Smooth muscle cell (in vitro differentiated cells): ENCODE data around the gene NFATC4. TPM values are rescaled to one million over a fixed set of nuclear protein-coding genes. Genes with fewer than 3 reads are reported as not detected.

Experiments
- DNase-seq: peaks from one replicate; lab custom pipeline; 2025; ENCODE audit not compliant: unreplicated experiment; lab: John Stamatoyannopoulos, UW
- H2AFZ ChIP-seq: fragments of 200-600 bp; sonication (generic); 2 replicates; pipeline ENCODE4 v1.6.0; 2016; ENCODE audit warnings: antibody characterized with exemption, low read depth, mild to moderate bottlenecking
- H3F3A ChIP-seq: fragments of 200-600 bp; sonication (generic); 2 replicates; pipeline ENCODE4 v1.6.0; 2017; ENCODE audit warnings: antibody characterized with exemption, low read depth
- H3K27ac ChIP-seq: fragments of 200-600 bp; sonication (generic); 2 replicates; pipeline ENCODE4 v1.5.1; 2016; ENCODE audit warnings: low read depth, mild to moderate bottlenecking
- H3K27me3 ChIP-seq: fragments of 200-600 bp; sonication (generic); 2 replicates; pipeline ENCODE4 v1.6.1; 2016; ENCODE audit warnings: low read depth, mild to moderate bottlenecking
- H3K36me3 ChIP-seq: fragments of 200-600 bp; sonication (generic); 2 replicates; pipeline ENCODE4 v1.5.1; 2016; ENCODE audit warnings: low read depth
- H3K4me1 ChIP-seq: fragments of 200-600 bp; sonication (generic); 2 replicates; pipeline ENCODE4 v1.5.1; 2016; ENCODE audit warnings: low read depth
- H3K4me2 ChIP-seq: fragments of 200-600 bp; sonication (generic); 2 replicates; pipeline ENCODE4 v1.6.0; 2016; ENCODE audit warnings: mild to moderate bottlenecking
- H3K4me3 ChIP-seq: fragments of 200-600 bp; sonication (generic); 2 replicates; pipeline ENCODE4 v1.5.1; 2016; ENCODE audit warnings: mild to moderate bottlenecking
- H3K79me2 ChIP-seq: fragments of 200-600 bp; sonication (generic); 2 replicates; pipeline ENCODE4 v1.6.0; 2016; ENCODE audit warnings: low read depth, mild to moderate bottlenecking
- H3K9ac ChIP-seq: fragments of 200-600 bp; sonication (generic); 2 replicates; pipeline ENCODE4 v1.6.0; 2016; ENCODE audit warnings: low read depth
- H3K9me3 ChIP-seq: fragments of 200-600 bp; sonication (generic); replicated peaks from 2 replicates; pipeline ENCODE4 v1.5.1; 2016; ENCODE audit warnings: low read depth
- H4K20me1 ChIP-seq: fragments of 200-600 bp; sonication (generic); 2 replicates; pipeline ENCODE4 v1.6.0; 2016; ENCODE audit warnings: low read depth
- WGBS: methylation state at CpG from one replicate; pipeline ENCODE4 v1.1.7; 2016; ENCODE audit warnings: low lambda C conversion rate; 5-methylcytosine and 5-hydroxymethylcytosine counted together
- polyA plus RNA-seq: library from polyadenylated mRNA; unstranded; fragments of >200 nt; fragmentation: Nextera tagmentation; extraction: Ambion mirVana; gene quantifications from 2 replicates; pipeline ENCODE4 v1.2.1, GENCODE V29; 2016
- total RNA-seq: library from RNA; depleted of rRNA; stranded (reverse); fragments of >200 nt; gene quantifications from 2 replicates; pipeline ENCODE4 v1.2.3, GENCODE V29; 2014
- TF ChIP-seq, protein P1 (sequence below): fragments of 200-600 bp; sonication (generic); IDR thresholded peaks from 2 replicates; pipeline ENCODE4 v1.5.1; 2017; ENCODE audit warnings: borderline replicate concordance, mild to moderate bottlenecking, antibody characterized with exemption; ENCODE audit not compliant: insufficient read depth, poor library complexity, severe bottlenecking

The NFATC4 gene
- total and polyA plus RNA-seq, 2 experiments from 2014 or later = 44.6 to 84.7 TPM

DNA sequence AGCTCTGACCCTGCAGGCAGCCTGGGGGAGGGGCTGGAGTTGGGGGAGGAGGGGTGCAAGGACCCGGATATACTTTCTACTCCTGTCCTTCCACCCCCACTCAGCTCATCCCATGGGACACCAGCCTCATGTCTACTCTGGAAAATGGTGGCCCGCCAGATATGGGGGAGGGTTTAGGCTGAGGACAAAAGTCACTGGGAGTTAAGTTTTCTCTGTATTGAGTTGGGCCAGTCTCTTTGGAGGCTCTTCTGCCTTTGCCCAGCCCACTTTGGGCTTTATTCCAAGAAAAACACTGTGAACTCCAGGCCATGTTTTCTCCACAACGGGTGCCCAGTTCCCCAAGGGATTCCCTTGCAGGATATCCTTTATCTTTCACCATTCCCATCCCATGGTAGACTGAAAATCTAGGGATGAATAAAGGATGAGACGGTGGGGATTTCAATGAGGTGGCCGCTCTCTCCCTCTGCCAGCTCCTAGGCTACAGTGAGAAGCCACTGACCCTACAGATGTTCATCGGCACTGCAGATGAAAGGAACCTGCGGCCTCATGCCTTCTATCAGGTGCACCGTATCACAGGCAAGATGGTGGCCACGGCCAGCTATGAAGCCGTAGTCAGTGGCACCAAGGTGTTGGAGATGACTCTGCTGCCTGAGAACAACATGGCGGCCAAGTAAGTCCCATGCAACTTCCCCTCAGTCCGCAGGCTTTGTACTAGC, 4.9 kb downstream of the NFATC4 start:
- H3K79me2 ChIP-seq = peaks cover 4% of the 10 kb centered on the region
- no peak overlapping the region for H3K27ac ChIP-seq
- no peaks in the 10 kb centered on the region for H3K36me3 ChIP-seq

DNA sequence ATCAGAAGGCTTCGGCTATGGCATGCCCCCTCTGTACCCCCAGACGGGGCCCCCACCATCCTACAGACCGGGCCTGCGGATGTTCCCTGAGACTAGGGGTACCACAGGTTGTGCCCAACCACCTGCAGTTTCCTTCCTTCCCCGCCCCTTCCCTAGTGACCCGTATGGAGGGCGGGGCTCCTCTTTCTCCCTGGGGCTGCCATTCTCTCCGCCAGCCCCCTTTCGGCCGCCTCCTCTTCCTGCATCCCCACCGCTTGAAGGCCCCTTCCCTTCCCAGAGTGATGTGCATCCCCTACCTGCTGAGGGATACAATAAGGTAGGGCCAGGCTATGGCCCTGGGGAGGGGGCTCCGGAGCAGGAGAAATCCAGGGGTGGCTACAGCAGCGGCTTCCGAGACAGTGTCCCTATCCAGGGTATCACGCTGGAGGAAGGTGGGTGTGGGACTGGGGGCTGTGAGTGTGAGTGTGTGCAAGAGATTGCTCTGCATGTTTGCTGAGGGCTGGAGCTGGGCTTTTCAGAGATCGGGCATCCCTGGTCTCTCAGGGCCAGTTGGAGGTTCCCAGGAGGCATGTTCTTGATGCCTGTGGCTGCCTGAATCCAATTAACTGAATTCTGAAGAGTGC, 8.6 kb downstream of the NFATC4 start:
- Histone ChIP-seq H3K27me3 (no peaks in the 10 kb centered on the region), H2AFZ (no peak overlapping the region), H3K4me1 (no peaks in the 10 kb centered on the region), H3K36me3 (no peaks in the 10 kb centered on the region), H3K27ac (no peak overlapping the region), H3K4me2 (no peak overlapping the region), H3F3A (no peaks in the 10 kb centered on the region), H4K20me1 (peaks cover 24% of the 10 kb centered on the region), H3K4me3 (no peak overlapping the region), H3K79me2 (no peaks in the 10 kb centered on the region), H3K9me3 (no peaks in the 10 kb centered on the region), H3K9ac (no peak overlapping the region)
- 73% methylated on average over 15 of the region's 16 CpGs for WGBS
- no peak for DNase-seq
- TF ChIP-seq, protein P1, sequence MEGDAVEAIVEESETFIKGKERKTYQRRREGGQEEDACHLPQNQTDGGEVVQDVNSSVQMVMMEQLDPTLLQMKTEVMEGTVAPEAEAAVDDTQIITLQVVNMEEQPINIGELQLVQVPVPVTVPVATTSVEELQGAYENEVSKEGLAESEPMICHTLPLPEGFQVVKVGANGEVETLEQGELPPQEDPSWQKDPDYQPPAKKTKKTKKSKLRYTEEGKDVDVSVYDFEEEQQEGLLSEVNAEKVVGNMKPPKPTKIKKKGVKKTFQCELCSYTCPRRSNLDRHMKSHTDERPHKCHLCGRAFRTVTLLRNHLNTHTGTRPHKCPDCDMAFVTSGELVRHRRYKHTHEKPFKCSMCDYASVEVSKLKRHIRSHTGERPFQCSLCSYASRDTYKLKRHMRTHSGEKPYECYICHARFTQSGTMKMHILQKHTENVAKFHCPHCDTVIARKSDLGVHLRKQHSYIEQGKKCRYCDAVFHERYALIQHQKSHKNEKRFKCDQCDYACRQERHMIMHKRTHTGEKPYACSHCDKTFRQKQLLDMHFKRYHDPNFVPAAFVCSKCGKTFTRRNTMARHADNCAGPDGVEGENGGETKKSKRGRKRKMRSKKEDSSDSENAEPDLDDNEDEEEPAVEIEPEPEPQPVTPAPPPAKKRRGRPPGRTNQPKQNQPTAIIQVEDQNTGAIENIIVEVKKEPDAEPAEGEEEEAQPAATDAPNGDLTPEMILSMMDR = no peak

More for the DNA sequence above, 4.9 kb downstream of the NFATC4 start:
- H3K9me3 ChIP-seq = no peaks in the 10 kb centered on the region
- no peak overlapping the region for H3K9ac ChIP-seq
- H3K4me3 ChIP-seq = no peak overlapping the region
- H3K4me1 ChIP-seq = peaks cover 10% of the 10 kb centered on the region
- H3K4me2 ChIP-seq = no peak overlapping the region
- WGBS = 86% methylated on average over 12 of the region's 12 CpGs
- H2AFZ ChIP-seq = no peak overlapping the region
- no peaks in the 10 kb centered on the region for H3F3A ChIP-seq
- H4K20me1 ChIP-seq = peaks cover 45% of the 10 kb centered on the region
- H3K27me3 ChIP-seq = no peaks in the 10 kb centered on the region
- no peak for DNase-seq
- TF ChIP-seq, protein P1 = no peak

DNA sequence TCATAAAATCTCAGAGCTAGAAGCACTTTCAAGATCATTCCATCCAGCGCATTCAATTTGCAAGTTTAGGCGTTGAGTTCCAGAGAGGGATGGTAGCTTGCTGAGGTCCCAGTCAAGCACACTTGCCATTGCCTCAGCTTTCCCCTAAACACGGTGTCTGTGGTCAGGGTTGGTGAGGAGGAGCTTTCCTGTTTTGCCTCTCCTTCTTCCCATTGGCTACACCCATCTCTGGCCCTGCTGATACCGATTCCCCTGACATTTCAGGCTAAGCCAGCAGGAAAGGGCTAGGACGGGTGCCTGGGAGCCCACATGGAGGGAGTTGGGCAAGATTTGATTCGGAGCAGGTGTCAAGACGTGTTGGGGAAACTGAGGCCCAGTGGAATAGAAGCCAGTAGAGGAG, 9.1 kb downstream of the NFATC4 start:
- H3K36me3 ChIP-seq = no peaks in the 10 kb centered on the region
- H3K9me3 ChIP-seq = no peaks in the 10 kb centered on the region
- H3K27me3 ChIP-seq = no peaks in the 10 kb centered on the region
- H3K79me2 ChIP-seq = no peaks in the 10 kb centered on the region
- no peak overlapping the region for H3K27ac ChIP-seq
- WGBS = 89% methylated on average over 7 of the region's 7 CpGs
- H3K4me1 ChIP-seq = no peaks in the 10 kb centered on the region
- H3K4me3 ChIP-seq = no peak overlapping the region
- H2AFZ ChIP-seq = no peak overlapping the region
- H4K20me1 ChIP-seq = peaks cover 20% of the 10 kb centered on the region
- no peak for DNase-seq
- no peak overlapping the region for H3K9ac ChIP-seq
- no peak overlapping the region for H3K4me2 ChIP-seq
- TF ChIP-seq, protein P1 = no peak
- no peaks in the 10 kb centered on the region for H3F3A ChIP-seq

DNA sequence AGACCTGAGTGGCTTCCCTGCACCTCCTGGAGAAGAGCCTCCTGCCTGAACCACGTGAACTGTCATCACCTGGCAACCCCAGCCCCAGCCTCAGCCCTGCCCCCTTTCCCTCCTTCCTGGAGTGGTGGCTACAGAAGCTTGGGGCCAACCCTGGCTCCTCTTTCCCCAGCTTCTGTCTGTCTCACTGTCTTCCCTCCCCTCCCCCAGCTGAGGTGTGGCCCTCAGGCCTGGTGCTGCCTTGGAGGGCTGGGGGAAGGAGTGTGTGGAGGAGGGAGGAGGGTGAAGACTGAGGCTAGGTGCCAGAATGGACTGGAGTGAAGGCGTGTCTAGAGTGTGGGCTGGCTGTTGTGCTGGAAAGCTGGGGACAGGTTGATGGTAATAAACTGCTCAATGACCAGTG, 9.7 kb downstream of the NFATC4 start:
- Histone ChIP-seq H3K79me2 (no peaks in the 10 kb centered on the region), H3K4me2 (no peak overlapping the region), H3K9me3 (no peaks in the 10 kb centered on the region), H3K4me3 (no peak overlapping the region), H3K9ac (no peak overlapping the region), H3K4me1 (no peaks in the 10 kb centered on the region), H2AFZ (no peak overlapping the region), H3K27me3 (no peaks in the 10 kb centered on the region), H3K36me3 (no peaks in the 10 kb centered on the region), H4K20me1 (peaks cover 20% of the 10 kb centered on the region), H3F3A (no peaks in the 10 kb centered on the region), H3K27ac (no peak overlapping the region)
- 83% methylated on average over 2 of the region's 2 CpGs for WGBS
- no peak for DNase-seq
- TF ChIP-seq, protein P1 = no peak
